Posterior cingulate gyrus (tissue), 11 donors: Measurements from ENCODE around the gene ADGRG3.

Experiments used
- DNase-seq, 10 donors: peaks; one replicate each; pipeline versions ENCODE4 v3.0.0 to v3.0.0-alpha.2; 2020 to 2021; ENCODE audit warnings: mixed read lengths in 3 of 10
- intact Hi-C: fragments of 100-400 bp; cut with DNase I; formaldehyde crosslinking; loops from one replicate; pipeline ENCODE4 v1.15.1; 2023

The ADGRG3 gene

GRCh38 chr16:57676553-57677085, 8.5 kb downstream of the ADGRG3 start:
- DNase-seq: no peak
- intact Hi-C loops: no loop called here

GRCh38 chr16:57677622-57678369, 9.7 kb downstream of the ADGRG3 start:
- peak in 1 of 10 donors; percentile 35 for DNase-seq
- intact Hi-C loops: no loop called here

- peak in 1 of 10 donors; percentile 79 for DNase-seq
- intact Hi-C loops: no loop called here
These were observed 10.9 kb downstream of the ADGRG3 start for GRCh38 chr16:57679016-57679415.

- no peak for DNase-seq
- intact Hi-C loops: no loop called here
These were observed 11.8 kb downstream of the ADGRG3 start for GRCh38 chr16:57679767-57680482.

- no peak for DNase-seq
- intact Hi-C loops: no loop called here
These were observed 12.8 kb downstream of the ADGRG3 start for GRCh38 chr16:57680842-57681375.

GRCh38 chr16:57681950-57682728, 14.0 kb downstream of the ADGRG3 start:
- DNase-seq: peak in 1 of 10 donors; percentile 57
- intact Hi-C loops: no loop called here

GRCh38 chr16:57682809-57683635, 14.9 kb downstream of the ADGRG3 start:
- intact Hi-C loops: no loop called here
- no peak for DNase-seq

GRCh38 chr16:57683636-57684545, 15.8 kb downstream of the ADGRG3 start:
- peak in 1 of 10 donors; percentile 70 for DNase-seq
- intact Hi-C loops: no loop called here

- intact Hi-C loops: no loop called here
- peak in 1 of 10 donors; percentile 68 for DNase-seq
These were observed 16.7 kb downstream of the ADGRG3 start for GRCh38 chr16:57684626-57685358.

GRCh38 chr16:57685633-57686032, 17.5 kb downstream of the ADGRG3 start:
- intact Hi-C loops: no loop called here
- peak in 1 of 10 donors; percentile 55 for DNase-seq

GRCh38 chr16:57686577-57686976, 18.5 kb downstream of the ADGRG3 start:
- intact Hi-C loops: no loop called here
- peak in 1 of 10 donors; percentile 40 for DNase-seq

GRCh38 chr16:57687363-57687929, 19.3 kb downstream of the ADGRG3 start:
- DNase-seq: peak in 1 of 10 donors; percentile 2
- intact Hi-C loops: no loop called here

GRCh38 chr16:57688487-57688986, 20.4 kb downstream of the ADGRG3 start:
- peak in 1 of 10 donors; percentile 15 for DNase-seq
- intact Hi-C loops: no loop called here

- intact Hi-C loops: no loop called here
- DNase-seq: peak in 1 of 10 donors; percentile 61
These were observed 21.1 kb downstream of the ADGRG3 start for GRCh38 chr16:57688987-57689761.

GRCh38 chr16:57689762-57690558, 21.9 kb downstream of the ADGRG3 start:
- intact Hi-C loops: no loop called here
- DNase-seq: peak in 1 of 10 donors; percentile 57
